Esophagus muscularis mucosa (tissue), 4 donors: ENCODE measurements around the gene NRXN3. TPM values are rescaled to one million over a fixed set of nuclear protein-coding genes. Genes with fewer than 3 reads are reported as not detected.
"Not testable (repeated sequence)": the region's sequence is repeated elsewhere in the genome, so short reads cannot be mapped to it uniquely, and the experiment has no call there.

Experiments
- DNase-seq: peaks from one replicate; pipeline ENCODE4 v3.0.0-alpha.2; 2017; ENCODE audit errors: extremely low spot score
- H3K27ac ChIP-seq, 4 donors: fragments of 200-600 bp; sonication (generic); replicated peaks in 1 of 4; 1 replicate in 3 of 4; 2 replicates in 1 of 4; pipeline ENCODE4 v1.5.1; 2016 to 2019; ENCODE audit warnings: mild to moderate bottlenecking in 1 of 4
- H3K27me3 ChIP-seq, 4 donors: fragments of 200-600 bp; sonication (generic); one replicate each; pipeline versions ENCODE4 v1.5.1 to v1.6.0; 2016 to 2019
- H3K36me3 ChIP-seq, 4 donors: fragments of 200-600 bp; sonication (generic); one replicate each; pipeline ENCODE4 v1.5.1; 2016 to 2019
- H3K4me1 ChIP-seq, 4 donors: fragments of 200-600 bp; sonication (generic); one replicate each; pipeline ENCODE4 v1.5.1; 2016 to 2019
- H3K4me3 ChIP-seq, 4 donors: fragments of 200-600 bp; sonication (generic); 1 replicate in 2 of 4; 2 replicates in 2 of 4; pipeline ENCODE4 v1.5.1; 2016 to 2019; ENCODE audit warnings: mild to moderate bottlenecking in 4 of 4, moderate library complexity in 1 of 4
- H3K9me3 ChIP-seq, 4 donors: fragments of 200-600 bp; sonication (generic); 1 replicate in 3 of 4; 2 replicates in 1 of 4; pipeline ENCODE4 v1.5.1; 2016 to 2019
- CTCF ChIP-seq, 3 experiments: fragments of 200-600 bp in 2 of 3; fragments of 450-650 bp in 1 of 3; sonication (generic) in 2 of 3; IDR thresholded peaks; one replicate each; pipeline ENCODE4 v1.5.1; 2017 to 2019; ENCODE audit warnings: antibody characterized with exemption in 3 of 3, mild to moderate bottlenecking in 2 of 3, moderate library complexity in 1 of 3
- EP300 ChIP-seq: sonication (generic); formaldehyde crosslinking; IDR thresholded peaks from one replicate; pipeline ENCODE4 v1.6.1; 2017; ENCODE audit warnings: antibody characterized with exemption
- POLR2A ChIP-seq: fragments of 450-650 bp; IDR thresholded peaks from one replicate; pipeline ENCODE4 v1.6.1; 2017; ENCODE audit warnings: antibody characterized with exemption, moderate library complexity, mild to moderate bottlenecking, low read depth
- POLR2AphosphoS5 ChIP-seq, 2 donors: sonication (generic); formaldehyde crosslinking; IDR thresholded peaks; one replicate each; pipeline ENCODE4 v1.6.1; 2017; ENCODE audit warnings: antibody characterized with exemption in 2 of 2
- WGBS: methylation state at CpG from one replicate; pipeline ENCODE4 v1.1.5; 2018; 5-methylcytosine and 5-hydroxymethylcytosine counted together
- intact Hi-C: fragments of 100-400 bp; cut with DNase I; formaldehyde crosslinking; loops from one replicate; pipeline ENCODE4 v1.15.1; 2023
- total RNA-seq, 4 donors: library from RNA; depleted of rRNA; stranded (reverse); fragments of >200 nt; gene quantifications; one replicate each; pipeline versions ENCODE4 v1.1.0 to v1.2.1, GENCODE V29; 2016

Gene NRXN3
- total RNA-seq, 4 donors from 2014 or later, result 71.1 to 159 (median 122) TPM

- H3K36me3 ChIP-seq, result no peaks in the 10 kb centered on the region
- intact Hi-C loops, result loop anchor here (5.0 kb wide), 1 partner anchor 705 kb away; no protein-coding TSS in a partner anchor
- H3K9me3 ChIP-seq, result no peaks in the 10 kb centered on the region
- H3K27ac ChIP-seq, result no peak overlapping the region
- peaks cover 0 to 8% (median 6%) of the 10 kb centered on the region in 4 donors for H3K4me1 ChIP-seq
- no peak for DNase-seq
- no peak for TF ChIP-seq EP300
- TF ChIP-seq POLR2A, result no peak
- TF ChIP-seq CTCF (IDR thresholded peaks at IDR 0.05), result no peak
- no peak for TF ChIP-seq POLR2AphosphoS5 (IDR thresholded peaks at IDR 0.05)
- no peaks in the 10 kb centered on the region for H3K27me3 ChIP-seq
- peak overlapping the region in 1 of 4 donors; percentile 39 for H3K4me3 ChIP-seq
These were observed 396.6 kb downstream of the NRXN3 start for GRCh38 chr14:78566859-78567172.

GRCh38 chr14:78567343-78567742 lies 397.2 kb downstream of the NRXN3 start:
- H3K27me3 ChIP-seq, result no peaks in the 10 kb centered on the region
- no peak overlapping the region for H3K27ac ChIP-seq
- 62% methylated on average over 4 of the region's 4 CpGs for WGBS
- H3K4me3 ChIP-seq, result no peak overlapping the region
- intact Hi-C loops, result loop anchor here (5.0 kb wide), 1 partner anchor 705 kb away; no protein-coding TSS in a partner anchor
- no peaks in the 10 kb centered on the region for H3K36me3 ChIP-seq
- TF ChIP-seq POLR2A (no peak), POLR2AphosphoS5 (IDR thresholded peaks at IDR 0.05) (no peak), EP300 (no peak), CTCF (IDR thresholded peaks at IDR 0.05) (no peak)
- peaks cover 0 to 8% (median 6%) of the 10 kb centered on the region in 4 donors for H3K4me1 ChIP-seq
- DNase-seq, result no peak
- no peaks in the 10 kb centered on the region for H3K9me3 ChIP-seq

GRCh38 chr14:78573736-78574135 lies 403.6 kb downstream of the NRXN3 start:
- H3K36me3 ChIP-seq, H3K4me3 ChIP-seq, H3K27ac ChIP-seq, H3K27me3 ChIP-seq, H3K4me1 ChIP-seq, intact Hi-C loops, DNase-seq: not testable (repeated sequence)
- H3K9me3 ChIP-seq, result peaks cover 0 to 11% (median 9%) of the 10 kb centered on the region in 4 donors
- WGBS, result 94% methylated on average over 3 of the region's 3 CpGs

- no peak for DNase-seq
- 82% methylated on average over 5 of the region's 5 CpGs for WGBS
- peaks cover 0 to 11% (median 9%) of the 10 kb centered on the region in 4 donors for H3K9me3 ChIP-seq
- no peak overlapping the region for H3K27ac ChIP-seq
- intact Hi-C loops, result no loop called here
- H3K4me3 ChIP-seq, result no peak overlapping the region
- H3K36me3 ChIP-seq, result no peaks in the 10 kb centered on the region
- no peaks in the 10 kb centered on the region for H3K4me1 ChIP-seq
- TF ChIP-seq CTCF (IDR thresholded peaks at IDR 0.05) (no peak), EP300 (no peak), POLR2AphosphoS5 (IDR thresholded peaks at IDR 0.05) (no peak), POLR2A (no peak)
- H3K27me3 ChIP-seq, result no peaks in the 10 kb centered on the region
These were observed 406.4 kb downstream of the NRXN3 start for GRCh38 chr14:78576437-78577166.

- DNase-seq, result no peak
- Histone ChIP-seq H3K4me1 (no peaks in the 10 kb centered on the region), H3K27ac (no peak overlapping the region), H3K4me3 (no peak overlapping the region), H3K9me3 (no peaks in the 10 kb centered on the region), H3K36me3 (no peaks in the 10 kb centered on the region), H3K27me3 (no peaks in the 10 kb centered on the region)
- no peak for TF ChIP-seq POLR2A
- no peak for TF ChIP-seq CTCF (IDR thresholded peaks at IDR 0.05)
- no peak for TF ChIP-seq EP300
- no peak for TF ChIP-seq POLR2AphosphoS5 (IDR thresholded peaks at IDR 0.05)
- intact Hi-C loops, result no loop called here
- 24% methylated on average over 5 of the region's 5 CpGs for WGBS
These were observed 411.1 kb downstream of the NRXN3 start for GRCh38 chr14:78581229-78581628.
